Stimulated activated CD8-positive, alpha-beta memory T cell treated with anti-CD3 and anti-CD28 coated beads, Interleukin-12 subunit alpha, Interleukin-12 subunit beta, amount 100 ng/mL, for 4 hours (primary cell): ENCODE measurements around the gene CCDC32.
"Not testable (repeated sequence)": the region's sequence is repeated elsewhere in the genome, so short reads cannot be mapped to it uniquely, and the experiment has no call there.

Experiments
- DNase-seq: peaks from one replicate; pipeline ENCODE4 v3.0.0-alpha.2; 2020; ENCODE audit warnings: low read depth

Gene CCDC32, protein sequence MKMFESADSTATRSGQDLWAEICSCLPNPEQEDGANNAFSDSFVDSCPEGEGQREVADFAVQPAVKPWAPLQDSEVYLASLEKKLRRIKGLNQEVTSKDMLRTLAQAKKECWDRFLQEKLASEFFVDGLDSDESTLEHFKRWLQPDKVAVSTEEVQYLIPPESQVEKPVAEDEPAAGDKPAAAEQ

GRCh38 chr15:40564591-40565332, at the start of gene CCDC32:
Gene CCDC32, minus strand, starts transcription at chr15:40565042. Its CDS starts 2,027 bp downstream, at chr15:40563015.
- peak; percentile 85 for DNase-seq

DNA sequence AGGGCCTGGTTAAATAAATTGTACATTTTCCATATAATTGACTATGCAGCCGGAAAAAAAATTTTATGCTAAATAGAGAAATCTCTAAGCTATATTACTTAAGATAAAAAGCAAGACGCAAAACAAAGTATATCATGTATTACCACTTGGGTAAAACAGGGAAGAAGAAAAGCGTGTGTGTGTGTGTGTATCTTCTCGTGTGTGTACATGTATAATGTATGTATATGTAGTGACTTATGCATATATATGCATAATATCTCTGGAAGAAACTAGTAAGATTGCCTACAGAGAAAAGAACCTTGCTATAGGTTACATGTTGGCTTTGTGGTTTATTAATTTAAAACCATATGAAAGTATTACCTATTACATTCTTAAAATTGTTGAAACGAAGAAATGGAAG, 48.2 kb upstream of the CCDC32 start:
- DNase-seq, result no peak

- no peak for DNase-seq
These were observed 39.1 kb upstream of the CCDC32 start for GRCh38 chr15:40603935-40604334.

DNA sequence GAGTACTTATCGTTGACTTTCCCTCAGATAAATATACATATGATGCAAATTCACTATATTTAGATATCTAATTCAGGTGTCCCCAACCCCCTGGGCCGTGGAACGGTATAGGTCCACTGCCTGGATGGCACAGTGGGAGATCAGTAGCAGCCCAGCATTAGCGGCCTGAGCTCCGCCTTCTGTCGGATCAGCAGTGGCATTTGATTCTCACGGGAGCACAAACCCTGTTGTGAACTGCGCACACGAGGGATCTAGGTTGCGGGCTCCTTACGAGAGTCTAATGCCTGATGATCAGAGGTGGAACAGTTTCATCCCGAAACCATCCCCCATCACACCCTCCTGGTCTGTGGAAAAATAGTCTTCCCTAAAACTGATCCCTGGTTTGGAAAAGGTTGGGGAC, 36.1 kb upstream of the CCDC32 start:
- DNase-seq, result no peak

- no peak for DNase-seq
These were observed 33.8 kb upstream of the CCDC32 start for GRCh38 chr15:40598672-40599071.

DNA sequence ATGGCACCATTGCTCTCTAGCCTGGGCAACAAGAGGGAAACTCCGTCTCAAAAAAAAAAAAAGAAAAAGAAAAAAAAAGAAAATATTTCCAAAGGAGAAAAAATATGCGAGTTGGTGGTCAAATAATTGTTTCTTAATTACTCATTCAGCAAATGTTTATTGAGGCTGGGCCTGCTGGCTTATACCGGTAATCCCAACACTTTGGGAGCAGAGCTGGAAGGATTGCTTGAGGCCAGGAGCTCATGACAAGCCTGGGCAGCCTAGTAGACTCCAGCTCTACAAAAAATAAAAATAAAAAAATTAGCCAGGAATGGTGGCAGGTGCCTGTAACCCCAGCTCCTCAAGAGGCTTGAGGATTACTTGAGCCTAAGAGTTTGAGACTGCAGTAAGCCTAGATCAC, 33.3 kb upstream of the CCDC32 start:
- DNase-seq, result no peak

- no peak for DNase-seq
These were observed 32.2 kb upstream of the CCDC32 start for GRCh38 chr15:40597024-40597423.

GRCh38 chr15:40595773-40596172, 30.9 kb upstream of the CCDC32 start:
- DNase-seq, result no peak

DNA sequence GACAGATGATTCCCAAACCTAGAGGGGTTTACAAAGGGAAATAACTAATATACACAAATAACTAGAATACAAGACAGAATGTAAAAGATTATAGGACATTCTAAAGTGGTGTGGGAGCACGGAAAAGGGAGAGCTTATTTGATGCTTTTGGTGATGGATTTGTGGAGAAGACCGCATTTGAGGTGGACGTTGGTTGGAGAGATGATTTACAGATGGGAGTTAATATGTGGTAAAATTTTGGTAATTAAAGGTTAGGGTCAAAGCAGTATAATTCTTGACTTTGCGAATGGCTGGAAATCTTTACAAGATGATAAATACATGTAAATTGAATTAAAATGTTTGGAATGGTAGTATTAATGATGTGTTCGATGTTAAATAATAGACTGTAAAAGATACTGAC, 30.4 kb upstream of the CCDC32 start:
- no peak for DNase-seq

DNA sequence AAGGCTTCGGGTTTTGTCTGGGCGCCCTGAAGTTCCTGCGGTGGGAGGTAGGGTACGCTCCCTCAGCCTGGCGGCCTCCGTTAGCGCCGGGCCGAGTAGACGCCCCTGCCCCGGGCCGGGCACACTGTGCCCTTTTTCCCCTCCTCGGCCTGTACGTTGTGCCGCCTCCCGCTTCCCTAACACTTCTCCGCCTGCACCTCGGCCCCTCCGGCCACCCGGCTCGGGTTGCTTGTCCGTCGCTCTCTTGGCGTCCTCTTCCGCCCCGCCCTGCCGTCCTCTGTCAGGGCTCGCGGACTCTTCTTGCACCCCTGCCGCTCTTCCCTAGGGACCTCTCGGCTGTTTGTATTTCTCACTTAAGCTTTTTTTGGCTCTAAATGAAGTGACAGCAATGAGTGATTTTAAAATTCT, 29.6 kb upstream of the CCDC32 start:
- DNase-seq, result peak; percentile 15

DNA sequence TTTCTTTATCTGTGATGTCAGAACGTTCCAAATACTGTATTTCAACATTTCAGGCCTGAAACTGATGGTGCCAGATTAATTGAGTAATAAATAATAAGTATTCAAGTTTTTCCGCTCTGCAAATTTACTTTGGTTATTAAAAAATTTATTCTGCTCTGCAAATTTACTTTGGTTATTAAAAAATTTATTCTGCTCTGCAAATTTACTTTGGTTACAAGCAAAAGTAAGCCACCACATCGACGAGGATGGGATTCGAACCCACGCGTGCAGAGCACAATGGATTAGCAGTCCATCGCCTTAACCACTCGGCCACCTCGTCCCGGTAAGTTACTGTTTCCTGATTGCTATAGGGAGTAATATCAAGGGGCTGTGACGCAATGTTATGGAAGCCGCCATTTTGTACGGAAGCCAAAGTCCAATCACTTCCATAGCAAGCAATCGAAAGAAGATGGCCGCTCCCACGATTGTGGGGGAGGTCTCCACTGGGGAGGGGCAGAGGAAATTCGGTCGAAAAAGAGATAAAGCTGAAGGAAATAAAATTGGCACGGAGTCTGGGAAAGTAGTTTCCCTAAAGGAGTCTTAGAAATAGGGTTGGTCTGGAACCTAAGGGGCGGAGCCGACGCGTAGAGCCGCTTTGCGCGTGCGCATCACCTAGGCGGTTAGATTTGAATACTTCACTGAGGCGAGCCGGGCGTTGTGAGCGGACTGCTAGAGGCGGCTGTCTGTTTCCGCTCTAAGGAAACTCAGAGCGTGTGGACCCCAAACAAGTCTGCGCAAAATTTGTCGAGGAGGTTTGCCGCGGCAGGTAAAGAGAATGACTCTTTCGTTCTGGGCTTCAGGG, 29.0 kb upstream of the CCDC32 start, which contains the start of gene KNL1:
Gene KNL1, plus strand, starts transcription at position 662 of the 841 bp plus-strand sequence. CDS start 8,683 bp downstream, outside the sequence.
- DNase-seq, result peak; percentile 77

- no peak for DNase-seq
These were observed 28.3 kb upstream of the CCDC32 start for GRCh38 chr15:40593165-40593564.

DNA sequence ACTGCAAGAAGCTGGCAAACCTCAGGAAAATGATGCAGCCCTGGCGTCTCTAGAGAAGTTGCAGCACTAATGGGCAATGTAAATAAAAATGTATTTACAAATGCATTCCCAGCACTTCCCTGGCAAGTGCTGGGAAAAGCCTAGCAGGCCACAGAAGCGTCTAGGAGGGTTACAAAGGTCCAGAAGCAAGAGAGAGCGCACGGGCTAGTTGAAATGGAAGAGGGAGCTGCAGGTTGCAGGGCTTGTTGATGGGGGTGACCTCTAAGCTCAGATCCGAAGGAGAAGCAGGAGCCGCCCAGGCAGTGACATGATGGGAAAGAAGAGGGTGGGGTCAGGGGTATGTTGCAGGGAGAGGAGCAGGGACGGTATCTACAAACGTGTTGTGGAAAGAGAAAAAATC, 26.5 kb upstream of the CCDC32 start:
- no peak for DNase-seq

DNA sequence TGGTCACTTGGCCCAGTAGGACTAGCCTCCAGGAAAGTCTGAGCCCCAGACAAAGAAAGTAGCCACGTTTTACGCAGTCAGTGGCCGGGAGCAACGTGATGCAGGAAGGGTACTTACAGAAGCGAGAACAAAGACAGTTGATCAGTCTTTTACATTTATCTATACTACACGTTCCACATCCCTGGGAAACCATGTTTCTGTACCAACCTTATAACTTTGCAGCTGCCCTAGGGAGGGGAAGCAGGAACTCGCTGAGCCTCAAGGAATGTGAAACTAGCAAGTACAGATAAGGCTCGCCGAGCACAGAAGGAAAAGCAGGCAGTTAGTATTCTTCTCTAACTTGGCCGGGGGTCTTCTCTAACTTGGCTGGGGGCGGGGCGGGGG, 25.8 kb upstream of the CCDC32 start:
- no peak for DNase-seq

DNA sequence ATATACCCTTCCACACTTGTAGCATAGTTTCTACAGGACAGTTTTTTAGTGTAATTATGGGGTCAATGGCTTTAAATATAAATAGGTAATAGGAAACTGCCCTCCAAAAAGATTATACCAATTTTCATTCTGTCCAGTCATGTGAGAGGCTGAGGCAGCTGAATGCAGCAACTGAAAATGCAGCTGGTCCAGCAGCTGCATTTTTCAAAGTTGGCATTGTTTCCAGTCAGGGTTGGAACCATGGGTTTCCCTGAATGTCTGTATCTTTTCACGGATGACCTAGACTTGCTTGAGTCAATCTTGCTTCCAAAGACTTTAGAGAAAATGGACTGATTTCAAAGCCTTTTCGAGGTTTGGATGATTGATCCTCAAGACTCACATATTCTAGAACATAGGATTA, 19.3 kb upstream of the CCDC32 start:
- DNase-seq, result no peak

- no peak for DNase-seq
These were observed 17.9 kb upstream of the CCDC32 start for GRCh38 chr15:40582726-40583246.

DNA sequence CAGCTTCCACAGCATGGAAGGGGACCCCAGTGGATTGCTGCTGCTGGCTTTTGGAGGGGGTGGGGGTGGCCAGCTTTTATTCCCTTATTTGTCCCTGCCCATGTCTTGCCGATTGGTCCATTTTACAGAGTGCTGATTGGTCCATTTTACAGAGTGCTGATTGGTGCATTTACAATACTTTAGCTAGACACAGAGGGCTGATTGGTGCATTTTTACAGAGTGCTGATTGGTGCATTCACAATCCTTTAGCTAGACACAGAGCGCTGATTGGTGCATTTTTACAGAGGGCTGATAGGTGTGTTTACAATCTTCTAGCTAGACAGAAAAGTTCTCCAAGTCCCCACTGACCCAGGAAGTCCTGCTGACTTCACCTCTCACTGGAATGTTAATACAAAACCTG, 17.0 kb upstream of the CCDC32 start:
- DNase-seq, result not testable (repeated sequence)

DNA sequence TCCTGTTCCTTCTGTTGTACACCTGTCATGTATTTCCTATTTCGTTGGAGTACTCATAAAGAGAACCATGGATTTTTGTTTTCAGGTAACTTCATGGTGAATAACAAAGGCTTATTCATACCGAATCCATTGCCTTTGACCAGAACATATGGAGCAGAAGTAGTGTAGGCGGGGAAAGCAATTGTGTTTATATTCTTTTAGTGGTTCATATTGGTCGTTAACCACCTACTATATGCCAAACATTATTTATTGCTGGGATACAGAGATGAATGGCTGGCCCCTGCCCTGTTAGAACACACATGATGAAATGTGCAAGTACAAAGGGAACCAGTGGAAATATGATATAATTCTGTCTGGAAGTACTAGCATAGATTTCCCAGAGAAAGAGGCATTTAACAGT, 14.1 kb upstream of the CCDC32 start:
- no peak for DNase-seq

- not testable (repeated sequence) for DNase-seq
These were observed 12.1 kb upstream of the CCDC32 start for GRCh38 chr15:40576914-40577313.

GRCh38 chr15:40575113-40575512, 10.3 kb upstream of the CCDC32 start:
- DNase-seq, result no peak

DNA sequence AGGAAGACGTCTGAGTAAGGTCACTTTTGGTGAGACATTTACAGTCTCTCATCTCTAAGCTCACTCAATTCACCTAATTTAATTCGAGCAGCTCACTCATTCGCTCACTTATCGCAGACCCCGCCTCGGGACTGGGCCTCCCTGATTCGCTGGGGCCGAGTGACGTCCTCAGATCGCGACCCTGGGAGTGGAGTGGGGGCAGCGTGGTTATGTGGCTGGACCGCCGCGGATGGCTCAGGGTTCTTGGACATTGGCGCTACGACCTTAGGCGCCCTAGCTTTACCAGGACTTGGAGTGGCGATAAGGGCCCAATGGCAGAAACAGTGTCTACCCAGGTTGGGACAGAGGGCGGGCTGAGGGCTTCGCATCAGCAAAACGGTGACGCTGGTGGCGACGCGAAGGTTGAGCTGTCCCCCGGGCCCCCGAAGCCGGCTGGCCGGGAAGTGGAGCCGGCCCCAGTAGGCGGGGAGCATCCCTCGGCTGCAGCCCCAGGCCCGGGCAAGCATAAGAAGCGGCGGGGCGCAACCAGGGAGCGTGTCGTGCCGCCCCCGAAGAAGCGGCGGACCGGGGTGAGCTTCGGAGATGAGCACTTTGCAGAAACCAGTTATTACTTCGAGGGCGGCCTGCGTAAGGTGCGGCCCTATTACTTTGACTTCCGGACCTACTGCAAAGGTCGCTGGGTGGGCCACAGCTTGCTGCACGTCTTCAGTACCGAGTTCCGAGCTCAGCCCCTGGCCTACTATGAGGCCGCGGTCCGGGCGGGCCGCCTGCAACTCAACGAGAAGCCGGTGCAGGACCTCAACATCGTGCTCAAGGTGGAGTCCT, 4.5 kb upstream of the CCDC32 start, which contains the start of gene RPUSD2:
Gene RPUSD2, plus strand, starts transcription at position 171 of the 825 bp plus-strand sequence. Its CDS starts 39 bp downstream, at position 210.
- peak; percentile 85 for DNase-seq

DNA sequence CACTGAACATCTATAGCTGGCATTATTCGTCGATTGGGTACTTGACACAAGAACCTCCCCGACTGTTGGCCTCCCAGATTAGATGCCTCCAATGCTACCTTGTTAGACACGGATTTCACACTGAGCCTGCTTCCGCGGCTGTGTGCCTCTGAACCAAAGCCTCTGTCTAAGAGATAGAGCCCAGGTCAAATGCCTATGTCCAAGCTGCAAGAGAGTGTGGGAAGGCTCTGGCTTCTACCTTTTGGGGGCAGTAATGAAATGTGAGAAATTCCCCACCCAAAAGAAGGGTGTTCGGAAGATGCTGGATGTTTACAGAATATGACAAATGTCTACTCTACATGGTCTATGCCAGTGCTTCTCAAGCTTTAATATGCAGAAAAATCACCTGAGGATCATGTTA, 2.3 kb upstream of the CCDC32 start:
- no peak for DNase-seq
